ENCODE measurements around the gene TAOK2. TPM values are rescaled to one million over a fixed set of nuclear protein-coding genes. Genes with fewer than 3 reads are reported as not detected.

Gene TAOK2
- total RNA-seq, 8 experiments from 2014 or later = 27.0 to 54.4 (median 38.6) TPM

DNA sequence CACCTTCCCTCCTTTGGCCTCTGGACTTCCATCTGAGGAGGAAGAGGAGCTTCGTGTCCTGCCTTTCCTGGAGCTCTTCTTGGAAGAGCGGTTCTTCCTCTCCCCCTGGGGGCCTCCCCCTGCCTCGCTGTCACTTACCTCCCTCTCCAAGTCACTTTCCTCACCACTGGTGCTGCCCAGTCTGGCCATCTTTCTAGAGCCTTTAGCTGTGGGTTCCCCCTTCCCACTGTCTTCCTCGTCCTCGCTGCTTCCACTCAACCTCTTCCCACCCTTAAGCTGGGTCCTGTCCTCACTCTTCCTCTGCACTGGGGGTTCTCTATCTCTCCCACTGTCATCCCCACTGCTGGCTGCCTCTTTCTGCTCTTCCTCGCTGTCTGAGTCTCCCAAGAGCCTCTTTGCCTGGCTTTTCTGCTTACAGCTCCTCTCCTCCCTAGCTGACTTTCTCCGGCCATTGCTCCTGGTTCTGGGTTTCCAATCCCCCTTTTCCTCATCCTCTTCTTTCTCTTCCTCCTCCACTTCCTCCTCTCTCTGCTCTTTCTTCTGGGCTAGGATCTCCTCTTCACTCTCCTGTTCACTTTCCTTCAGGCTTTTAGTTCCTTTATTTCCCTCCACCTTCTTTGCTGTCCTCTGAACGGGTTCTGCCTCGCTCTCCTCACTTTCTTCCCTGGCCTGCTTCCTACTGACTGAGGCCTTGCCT is 20.4 kb downstream of the TAOK2 start:
- WGBS, 10 experiments = 82 to 98% (median 92%) methylated on average over 2 to 6 of the region's 9 CpGs; no CpG with 5 or more reads in 1 of the 10 experiments
- Histone ChIP-seq H3K27ac (no peak overlapping the region), H3K4me3 (peak overlapping the region in 3 of 5 donors; percentile 54 to 73 (median 62)), H3K4me1 (replicated peaks in 1 of 2) (peaks cover 5 to 10% of the 10 kb centered on the region in 2 donors)
- in situ Hi-C loops (cut with MboI; ENCODE audit: low pct_unique_long_range_greater_than_20kb in 2 of 9, low sequenced_read_pairs in 9 of 9, unreplicated experiment in 9 of 9) = no loop called here
- no peak for ATAC-seq (replicated peaks in 6 of 8)

DNA sequence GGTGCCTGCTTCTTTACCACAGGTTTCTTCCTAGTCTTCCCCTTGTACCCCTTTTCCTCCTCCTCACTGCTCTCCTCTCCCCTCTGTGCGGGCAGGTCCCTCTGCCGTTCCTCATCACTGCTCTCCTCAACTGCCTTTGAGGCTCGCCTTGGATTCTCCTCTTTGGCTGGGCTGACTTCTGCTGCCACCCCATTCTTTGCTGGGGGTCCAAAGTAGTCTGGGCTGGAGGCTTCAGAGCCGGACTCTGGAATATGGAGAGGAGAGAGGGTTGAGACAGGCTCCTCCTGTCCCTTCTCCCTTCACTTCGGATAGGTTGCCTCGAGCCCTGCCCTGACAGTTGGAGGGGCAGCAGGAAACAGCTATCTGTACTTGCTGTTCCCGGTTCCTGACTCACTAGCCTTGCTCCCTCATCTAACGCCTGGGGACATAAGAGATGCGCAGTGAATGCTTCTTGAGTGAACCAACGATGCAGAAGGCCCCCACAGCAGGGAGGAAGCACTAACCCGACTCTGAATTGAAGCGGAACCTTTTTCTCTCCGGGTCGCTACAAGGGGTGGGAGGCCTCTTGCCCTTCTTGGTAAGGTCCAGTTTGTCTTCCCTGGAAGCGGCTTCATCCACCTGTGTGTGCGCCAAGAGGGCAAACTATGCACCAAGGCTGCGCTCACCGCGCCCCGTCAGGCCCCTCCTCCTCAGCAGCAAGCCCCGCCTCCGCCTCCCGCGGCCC is 21.1 kb downstream of the TAOK2 start:
- in situ Hi-C loops (cut with MboI; ENCODE audit: low pct_unique_long_range_greater_than_20kb in 2 of 9, low sequenced_read_pairs in 9 of 9, unreplicated experiment in 9 of 9) = no loop called here

DNA sequence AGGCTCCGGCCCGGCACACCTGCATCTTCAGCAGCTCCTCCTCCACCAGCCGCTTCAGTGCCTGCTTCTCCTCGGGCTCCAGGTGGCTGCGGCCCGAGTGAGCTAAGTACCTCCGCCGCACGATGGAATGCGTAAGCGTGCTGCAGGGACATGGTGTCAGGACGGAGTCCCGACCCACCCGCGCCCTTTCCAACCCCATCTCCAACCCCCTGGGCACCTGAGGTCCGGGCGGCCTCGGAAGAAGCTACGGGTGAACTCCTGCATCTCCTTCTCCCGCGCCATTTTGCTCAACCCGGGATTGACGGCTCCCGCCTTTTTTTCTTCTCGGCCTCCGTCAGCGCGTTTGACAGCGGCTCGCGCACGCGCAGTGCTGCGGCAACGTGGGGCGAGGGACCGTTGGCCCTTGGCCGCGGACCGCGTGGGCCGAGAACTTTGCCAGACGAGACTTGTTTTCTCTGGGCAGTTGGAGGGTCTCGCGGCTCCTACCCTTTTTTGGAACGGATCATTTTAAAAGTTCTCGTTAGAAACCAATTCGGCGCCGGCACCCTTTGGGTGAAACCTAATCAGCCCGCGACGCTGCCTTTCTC is 21.7 kb downstream of the TAOK2 start, which contains the start of gene HIRIP3:
Gene HIRIP3, minus strand, starts transcription at position 294 of the 587 bp plus-strand sequence. Its CDS starts 12 bp downstream, at position 282.
- in situ Hi-C loops (cut with MboI; ENCODE audit: low pct_unique_long_range_greater_than_20kb in 2 of 9, low sequenced_read_pairs in 9 of 9, unreplicated experiment in 9 of 9) = no loop called here
- H3K4me3 ChIP-seq = peak within 1 kb of the TSS; percentile 54 to 91 (median 73)
- H3K27ac ChIP-seq = peak within 1 kb of the TSS; percentile 97 to 98
- ATAC-seq (replicated peaks in 6 of 8) = peak; percentile 53 to 78 (median 69)
- peaks cover 5 to 10% of the 10 kb centered on the region in 2 donors for H3K4me1 ChIP-seq (replicated peaks in 1 of 2)
- 0 to 1% (median 0%) methylated on average over 1 to 17 of the region's 53 CpGs; no CpG with 5 or more reads in 2 of the 10 experiments for WGBS, 10 experiments

More for the DNA sequence above, 21.1 kb downstream of the TAOK2 start:
- peak; percentile 8 to 49 (median 36) for ATAC-seq (replicated peaks in 6 of 8)
- 0 to 100% (median 26%) methylated on average over 1 to 7 of the region's 24 CpGs for WGBS, 10 experiments
- Histone ChIP-seq H3K4me1 (replicated peaks in 1 of 2) (peaks cover 5 to 10% of the 10 kb centered on the region in 2 donors), H3K27ac (peak overlapping the region; percentile 97 to 98), H3K4me3 (peak overlapping the region; percentile 54 to 91 (median 73))

DNA sequence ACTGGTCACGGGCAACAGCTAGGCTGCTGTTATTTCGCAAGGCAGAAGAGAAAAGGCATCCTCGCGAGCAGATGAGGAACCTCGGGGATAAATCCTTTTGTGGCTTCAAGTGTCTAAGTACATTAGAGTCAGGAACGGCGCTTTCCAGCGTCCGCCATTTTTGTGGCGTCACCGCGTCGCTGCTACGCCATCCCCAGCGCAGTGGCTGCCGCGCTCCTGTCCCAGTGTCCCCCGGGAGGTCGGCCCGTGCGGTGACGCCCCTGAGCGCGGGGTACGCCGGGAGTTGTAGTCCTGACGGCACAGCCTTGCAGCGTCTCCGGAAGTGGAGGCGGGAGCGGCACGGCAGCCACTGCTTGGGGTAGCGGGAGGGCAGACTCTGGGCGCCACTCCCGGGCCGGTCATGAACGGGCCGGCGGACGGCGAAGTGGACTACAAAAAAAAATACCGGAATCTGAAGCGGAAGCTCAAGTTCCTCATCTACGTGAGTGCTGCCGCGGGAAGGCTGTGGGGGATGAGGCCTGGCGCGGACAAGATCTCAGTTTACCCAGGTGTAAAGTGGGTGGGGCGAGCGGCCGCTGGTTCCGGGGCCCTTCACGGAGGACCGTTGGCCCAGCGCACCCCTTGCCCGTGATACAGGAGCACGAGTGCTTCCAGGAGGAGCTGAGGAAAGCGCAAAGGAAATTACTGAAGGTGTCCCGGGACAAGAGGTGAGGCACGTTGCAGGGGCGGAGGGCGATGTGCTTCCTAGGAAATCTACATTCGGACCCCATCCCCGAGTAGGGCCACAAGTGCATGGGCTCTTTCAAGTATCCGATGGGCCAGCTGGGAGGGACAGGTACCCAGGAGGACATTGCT is 22.5 kb downstream of the TAOK2 start, which contains the start of gene INO80E:
Gene INO80E, plus strand, starts transcription at position 331 of the 855 bp plus-strand sequence. Its CDS starts 70 bp downstream, at position 401.
- in situ Hi-C loops (cut with MboI; ENCODE audit: low pct_unique_long_range_greater_than_20kb in 2 of 9, low sequenced_read_pairs in 9 of 9, unreplicated experiment in 9 of 9) = no loop called here
- Histone ChIP-seq H3K27ac (peak within 1 kb of the TSS; percentile 97 to 98), H3K4me3 (peak within 1 kb of the TSS; percentile 54 to 91 (median 73)), H3K4me1 (replicated peaks in 1 of 2) (peaks cover 5 to 10% of the 10 kb centered on the region in 2 donors)
- ATAC-seq (replicated peaks in 6 of 8) = peak; percentile 91 to 98 (median 96)
- 0 to 3% (median 1%) methylated on average over 1 to 31 of the region's 65 CpGs; no CpG with 5 or more reads in 3 of the 10 experiments for WGBS, 10 experiments

DNA sequence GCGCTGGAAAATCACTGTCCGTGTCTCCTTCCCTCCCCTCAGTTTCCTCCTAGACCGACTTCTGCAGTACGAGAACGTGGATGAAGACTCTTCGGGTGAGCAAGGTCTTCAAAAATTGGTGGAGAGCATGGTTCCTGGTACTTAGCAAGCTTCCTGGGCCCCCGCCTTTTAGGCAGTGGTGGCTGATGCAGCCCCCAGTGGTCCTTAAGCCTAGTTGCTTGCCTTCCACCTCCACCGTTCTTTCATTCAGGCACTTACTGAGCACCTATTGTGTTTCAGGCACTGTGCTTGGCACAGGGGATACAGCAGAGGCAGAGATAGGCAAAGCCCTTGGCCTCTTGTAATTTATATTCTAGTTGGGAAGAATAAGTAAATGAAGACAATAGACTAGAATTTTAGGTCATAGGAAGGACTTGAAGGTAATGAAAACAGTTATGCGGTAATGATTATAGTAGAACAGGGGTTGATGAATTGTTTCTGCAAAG is 23.1 kb downstream of the TAOK2 start:
- in situ Hi-C loops (cut with MboI; ENCODE audit: low pct_unique_long_range_greater_than_20kb in 2 of 9, low sequenced_read_pairs in 9 of 9, unreplicated experiment in 9 of 9) = no loop called here
- 33 to 100% (median 80%) methylated on average over 1 to 2 of the region's 9 CpGs; no CpG with 5 or more reads in 2 of the 10 experiments for WGBS, 10 experiments
- no peak for ATAC-seq (replicated peaks in 6 of 8)
- no peak overlapping the region for H3K27ac ChIP-seq
- H3K4me1 ChIP-seq (replicated peaks in 1 of 2) = peaks cover 5 to 10% of the 10 kb centered on the region in 2 donors
- peak overlapping the region; percentile 54 to 91 (median 73) for H3K4me3 ChIP-seq

GRCh38 chr16:29999605-30000004 is 25.9 kb downstream of the TAOK2 start:
- peaks cover under 1 to 5% of the 10 kb centered on the region in 2 donors for H3K4me1 ChIP-seq (replicated peaks in 1 of 2)
- ATAC-seq (replicated peaks in 6 of 8) = no peak
- H3K27ac ChIP-seq = no peak overlapping the region
- WGBS, 10 experiments = 80 to 100% (median 99%) methylated on average over 1 to 6 of the region's 6 CpGs; no CpG with 5 or more reads in 4 of the 10 experiments
- no peak overlapping the region for H3K4me3 ChIP-seq
- in situ Hi-C loops (cut with MboI; ENCODE audit: low pct_unique_long_range_greater_than_20kb in 2 of 9, low sequenced_read_pairs in 9 of 9, unreplicated experiment in 9 of 9) = loop anchor here in 4 of 9 experiments (25.0 kb wide), 2 partner anchors 162 to 187 kb away; partner anchors contain the start of genes MAZ (in 3 of the 4), MVP (in 3 of the 4), PAGR1 (in 3 of the 4) and PRRT2 (in 3 of the 4)

GRCh38 chr16:30000735-30001631 is 27.3 kb downstream of the TAOK2 start:
- Histone ChIP-seq H3K27ac (no peak overlapping the region), H3K4me1 (replicated peaks in 1 of 2) (peaks cover 0 to 2% of the 10 kb centered on the region in 2 donors), H3K4me3 (no peak overlapping the region)
- in situ Hi-C loops (cut with MboI; ENCODE audit: low pct_unique_long_range_greater_than_20kb in 2 of 9, low sequenced_read_pairs in 9 of 9, unreplicated experiment in 9 of 9) = loop anchor here in 4 of 9 experiments (25.0 kb wide), 2 partner anchors 164 to 189 kb away; partner anchors contain the start of genes MAZ (in 3 of the 4), MVP (in 3 of the 4), PAGR1 (in 3 of the 4) and PRRT2 (in 3 of the 4)
- WGBS, 10 experiments = 50 to 93% (median 63%) methylated on average over 2 to 4 of the region's 33 CpGs; no CpG with 5 or more reads in 7 of the 10 experiments
- ATAC-seq (replicated peaks in 6 of 8) = no peak

- in situ Hi-C loops (cut with MboI; ENCODE audit: low pct_unique_long_range_greater_than_20kb in 2 of 9, low sequenced_read_pairs in 9 of 9, unreplicated experiment in 9 of 9) = loop anchor here in 4 of 9 experiments (25.0 kb wide), 2 partner anchors 165 to 190 kb away; partner anchors contain the start of genes MAZ (in 3 of the 4), MVP (in 3 of the 4), PAGR1 (in 3 of the 4) and PRRT2 (in 3 of the 4)
- H3K4me1 ChIP-seq (replicated peaks in 1 of 2) = no peaks in the 10 kb centered on the region
- no peak overlapping the region for H3K4me3 ChIP-seq
- no peak for ATAC-seq (replicated peaks in 6 of 8)
- no peak overlapping the region for H3K27ac ChIP-seq
- WGBS, 10 experiments = 0 to 92% (median 76%) methylated on average over 1 to 5 of the region's 19 CpGs; no CpG with 5 or more reads in 2 of the 10 experiments
Observed at GRCh38 chr16:30002614-30003346, 29.1 kb downstream of the TAOK2 start.

DNA sequence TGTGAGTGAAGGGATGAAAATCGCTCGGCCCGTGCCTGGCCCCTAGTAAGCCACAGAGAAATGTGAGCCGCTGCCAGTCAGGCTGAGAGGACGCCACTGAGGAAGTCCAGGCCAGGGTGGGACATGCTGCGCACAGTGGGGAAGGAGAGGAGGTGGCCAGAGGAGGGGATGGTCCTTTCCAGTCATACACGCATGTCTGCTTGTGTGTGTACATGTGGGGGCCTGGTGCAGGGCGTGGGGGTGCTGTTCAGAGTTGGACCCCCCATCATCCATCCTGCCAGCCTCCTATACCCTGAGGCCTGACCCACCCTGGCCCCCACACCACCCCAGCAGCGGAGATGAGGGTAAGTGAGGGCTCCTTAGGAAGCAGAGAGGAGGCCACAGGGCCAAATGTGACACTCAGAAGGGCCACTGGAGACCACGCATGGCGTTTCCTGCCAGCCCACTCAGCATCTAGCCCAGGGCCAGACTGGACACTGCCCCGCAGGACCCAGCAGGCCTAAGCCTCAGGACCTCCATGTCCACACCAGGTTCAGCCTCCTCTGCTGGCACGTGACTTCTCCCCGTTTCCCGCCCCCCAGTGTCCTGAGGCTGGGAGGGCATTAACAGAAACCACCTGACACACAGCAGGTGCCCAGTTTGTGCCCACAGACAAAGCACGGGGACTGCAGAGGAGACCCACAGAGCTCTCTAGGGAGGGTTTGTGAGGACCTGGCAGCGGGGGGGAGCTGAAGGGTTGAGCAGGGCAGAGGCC is 30.2 kb downstream of the TAOK2 start:
- in situ Hi-C loops (cut with MboI; ENCODE audit: low pct_unique_long_range_greater_than_20kb in 2 of 9, low sequenced_read_pairs in 9 of 9, unreplicated experiment in 9 of 9) = loop anchor here in 4 of 9 experiments (25.0 kb wide), 2 partner anchors 167 to 192 kb away; partner anchors contain the start of genes MAZ (in 3 of the 4), MVP (in 3 of the 4), PAGR1 (in 3 of the 4) and PRRT2 (in 3 of the 4)
- ATAC-seq (replicated peaks in 6 of 8) = peak in 1 of 8 experiments; percentile 16
- Histone ChIP-seq H3K4me1 (replicated peaks in 1 of 2) (no peaks in the 10 kb centered on the region), H3K27ac (no peak overlapping the region), H3K4me3 (no peak overlapping the region)
- WGBS, 10 experiments = 92 to 100% (median 100%) methylated on average over 1 to 6 of the region's 17 CpGs; no CpG with 5 or more reads in 5 of the 10 experiments

Data from motor neuron (in vitro differentiated cells).